Suprapubic skin (tissue), 4 donors: Measurements from ENCODE around the gene MAPKAPK3. TPM values are rescaled to one million over a fixed set of nuclear protein-coding genes. Genes with fewer than 3 reads are reported as not detected.

ENCODE experiments used
- DNase-seq, 2 donors: peaks; one replicate each; pipeline ENCODE4 v3.0.0-alpha.2; 2019; ENCODE audit warnings: low spot score in 2 of 2
- H3K27ac ChIP-seq: fragments of 200-600 bp; sonication (generic); one replicate; pipeline ENCODE4 v1.5.1; 2019
- H3K27me3 ChIP-seq: fragments of 200-600 bp; sonication (generic); one replicate; pipeline ENCODE4 v1.5.1; 2019
- H3K36me3 ChIP-seq: fragments of 200-600 bp; sonication (generic); one replicate; pipeline ENCODE4 v1.5.1; 2019
- H3K4me1 ChIP-seq: fragments of 200-600 bp; sonication (generic); one replicate; pipeline ENCODE4 v1.5.1; 2019
- H3K4me3 ChIP-seq: fragments of 200-600 bp; sonication (generic); one replicate; pipeline ENCODE4 v1.5.1; 2019; ENCODE audit warnings: mild to moderate bottlenecking
- H3K9me3 ChIP-seq: fragments of 200-600 bp; sonication (generic); one replicate; pipeline ENCODE4 v1.5.1; 2019
- CTCF ChIP-seq, 2 donors: fragments of 200-600 bp in 1 of 2; fragments of 450-650 bp in 1 of 2; sonication (generic) in 1 of 2; IDR thresholded peaks; one replicate each; pipeline ENCODE4 v1.5.1; 2016 to 2019; ENCODE audit warnings: antibody characterized with exemption in 2 of 2, mild to moderate bottlenecking in 1 of 2, moderate library complexity in 1 of 2
- EP300 ChIP-seq: sonication (generic); formaldehyde crosslinking; IDR thresholded peaks from one replicate; pipeline ENCODE4 v1.6.1; 2017; ENCODE audit warnings: antibody characterized with exemption
- POLR2A ChIP-seq, 2 donors: fragments of 450-650 bp; IDR thresholded peaks; one replicate each; pipeline ENCODE4 v1.6.1; 2017; ENCODE audit warnings: antibody characterized with exemption in 2 of 2, mild to moderate bottlenecking in 2 of 2, moderate library complexity in 2 of 2
- POLR2AphosphoS5 ChIP-seq, 3 donors: sonication (generic); formaldehyde crosslinking; IDR thresholded peaks; one replicate each; pipeline ENCODE4 v1.6.1; 2017; ENCODE audit warnings: antibody characterized with exemption in 3 of 3
- WGBS: methylation state at CpG from one replicate; pipeline ENCODE4 v1.1.5; 2018; 5-methylcytosine and 5-hydroxymethylcytosine counted together
- total RNA-seq, 4 donors: library from RNA; depleted of rRNA; stranded (reverse); fragments of >200 nt; gene quantifications; one replicate each; pipeline ENCODE4 v1.1.0, GENCODE V29; 2016

MAPKAPK3 gene
- total RNA-seq, 4 donors from 2014 or later = 71.5 to 120 (median 99.4) TPM

- Histone ChIP-seq H3K36me3 (peaks cover 19% of the 10 kb centered on the region), H3K27ac (no peak overlapping the region), H3K4me1 (peaks cover 94% of the 10 kb centered on the region), H3K27me3 (no peaks in the 10 kb centered on the region), H3K4me3 (peak overlapping the region; percentile 13), H3K9me3 (no peaks in the 10 kb centered on the region)
- 64% methylated on average over 6 of the region's 7 CpGs for WGBS
- DNase-seq = no peak
- TF ChIP-seq POLR2AphosphoS5 (IDR thresholded peaks at IDR 0.05) (no peak), CTCF (IDR thresholded peaks at IDR 0.05) (no peak), EP300 (no peak), POLR2A (IDR thresholded peaks at IDR 0.05) (no peak)
These were observed 8.7 kb upstream of the MAPKAPK3 start for GRCh38 chr3:50608278-50608677.

- peak overlapping the region; percentile 10 for H3K27ac ChIP-seq
These were observed 7.7 kb upstream of the MAPKAPK3 start for GRCh38 chr3:50609071-50609762.

GRCh38 chr3:50609763-50610085 lies 7.2 kb upstream of the MAPKAPK3 start:
- no peak for TF ChIP-seq EP300
- Histone ChIP-seq H3K4me3 (peak overlapping the region; percentile 75), H3K36me3 (peaks cover 19% of the 10 kb centered on the region), H3K4me1 (peaks cover 88% of the 10 kb centered on the region), H3K9me3 (no peaks in the 10 kb centered on the region), H3K27me3 (no peaks in the 10 kb centered on the region), H3K27ac (peak overlapping the region; percentile 2)
- DNase-seq = no peak
- WGBS = 82% methylated on average over 3 of the region's 3 CpGs

More at GRCh38 chr3:50609071-50609762, 7.7 kb upstream of the MAPKAPK3 start:
- peaks cover 19% of the 10 kb centered on the region for H3K36me3 ChIP-seq
- no peaks in the 10 kb centered on the region for H3K9me3 ChIP-seq
- WGBS = 74% methylated on average over 5 of the region's 5 CpGs
- H3K4me1 ChIP-seq = peaks cover 93% of the 10 kb centered on the region
- H3K4me3 ChIP-seq = peak overlapping the region; percentile 75
- no peak for DNase-seq
- H3K27me3 ChIP-seq = no peaks in the 10 kb centered on the region
- TF ChIP-seq CTCF (IDR thresholded peaks at IDR 0.05) = no peak
- TF ChIP-seq POLR2AphosphoS5 (IDR thresholded peaks at IDR 0.05) = no peak
- no peak for TF ChIP-seq POLR2A (IDR thresholded peaks at IDR 0.05)
- TF ChIP-seq EP300 = no peak

GRCh38 chr3:50610181-50610971 lies 6.6 kb upstream of the MAPKAPK3 start:
- Histone ChIP-seq H3K4me1 (peaks cover 81% of the 10 kb centered on the region), H3K9me3 (no peaks in the 10 kb centered on the region), H3K27me3 (no peaks in the 10 kb centered on the region), H3K27ac (peak overlapping the region; percentile 89), H3K4me3 (peak overlapping the region; percentile 75), H3K36me3 (peaks cover 19% of the 10 kb centered on the region)
- WGBS = 66% methylated on average over 5 of the region's 6 CpGs
- DNase-seq = no peak
- TF ChIP-seq CTCF (IDR thresholded peaks at IDR 0.05) (no peak), EP300 (no peak)

- WGBS = 0% methylated on average over 6 of the region's 10 CpGs
- peak overlapping the region; percentile 75 for H3K4me3 ChIP-seq
- H3K27ac ChIP-seq = peak overlapping the region; percentile 89
- TF ChIP-seq POLR2AphosphoS5 (IDR thresholded peaks at IDR 0.05) (no peak), EP300 (no peak), CTCF (IDR thresholded peaks at IDR 0.05) (no peak), POLR2A (IDR thresholded peaks at IDR 0.05) (no peak)
- DNase-seq = no peak
- H3K9me3 ChIP-seq = no peaks in the 10 kb centered on the region
- H3K27me3 ChIP-seq = no peaks in the 10 kb centered on the region
- peaks cover 19% of the 10 kb centered on the region for H3K36me3 ChIP-seq
- peaks cover 79% of the 10 kb centered on the region for H3K4me1 ChIP-seq
These were observed 5.9 kb upstream of the MAPKAPK3 start for GRCh38 chr3:50610992-50611463.
